Activated naive CD4-positive, alpha-beta T cell treated with anti-CD3 and anti-CD28 coated beads, Interleukin-2, amount 50 U/mL, for 72 hours (primary cell): Measurements from ENCODE around the gene GBE1. TPM values are rescaled to one million over a fixed set of nuclear protein-coding genes. Genes with fewer than 3 reads are reported as not detected.
A peak's percentile ranks its signal among the peaks of the same experiment; 100 is the strongest.

Source experiments
- ATAC-seq, 2 donors: fragments of 150-1000 bp; cut with Tn5 transposase; 2 replicates each; pipeline ENCODE4 v1.10.0; 2021; ENCODE audit warnings: mild to moderate bottlenecking in 2 of 2, moderate library complexity in 2 of 2
- DNase-seq, 2 donors: peaks; one replicate each; pipeline ENCODE4 v3.0.0; 2021 to 2022; ENCODE audit warnings: low spot score in 2 of 2
- H3K27ac Mint-ChIP-seq, 2 donors: one replicate each; pipeline ENCODE4 v1.8.0; 2022; ENCODE audit warnings: mild to moderate bottlenecking in 2 of 2, mixed read lengths in 2 of 2
- H3K36me3 Mint-ChIP-seq, 2 donors: one replicate each; pipeline ENCODE4 v1.8.0; 2022; ENCODE audit warnings: mixed read lengths in 2 of 2
- H3K9me3 Mint-ChIP-seq, 2 donors: one replicate each; pipeline ENCODE4 v1.8.0; 2022; ENCODE audit warnings: mixed read lengths in 2 of 2
- total RNA-seq, 2 donors: library from RNA; stranded (reverse); gene quantifications; one replicate each; pipeline ENCODE4 v1.2.3, GENCODE V29; 2022

The GBE1 gene
- total RNA-seq, 2 donors from 2014 or later: 45.7 to 78.9 TPM

- peaks cover 0 to 5% of the 10 kb centered on the region in 2 donors for H3K9me3 Mint-ChIP-seq
- peaks cover 15 to 27% of the 10 kb centered on the region in 2 donors for H3K36me3 Mint-ChIP-seq
- ATAC-seq (no peak), DNase-seq (no peak)
- H3K27ac Mint-ChIP-seq: no peak overlapping the region
These were observed 76.6 kb downstream of the GBE1 start for GRCh38 chr3:81684751-81685395.

- ATAC-seq: no peak
- H3K36me3 Mint-ChIP-seq: peaks cover 4 to 5% of the 10 kb centered on the region in 2 donors
These were observed 84.6 kb downstream of the GBE1 start for GRCh38 chr3:81676706-81677456.

GRCh38 chr3:81674690-81675089, 86.8 kb downstream of the GBE1 start:
- DNase-seq: no peak
- no peaks in the 10 kb centered on the region for H3K9me3 Mint-ChIP-seq
- no peak for ATAC-seq
- no peak overlapping the region for H3K27ac Mint-ChIP-seq
- H3K36me3 Mint-ChIP-seq: no peaks in the 10 kb centered on the region

More at GRCh38 chr3:81676706-81677456, 84.6 kb downstream of the GBE1 start:
- H3K27ac Mint-ChIP-seq: no peak overlapping the region
- no peak for DNase-seq
- H3K9me3 Mint-ChIP-seq: no peaks in the 10 kb centered on the region

- DNase-seq (no peak), ATAC-seq (peak in 1 of 2 donors; percentile 28)
- Mint-ChIP-seq H3K36me3 (no peaks in the 10 kb centered on the region), H3K27ac (no peak overlapping the region), H3K9me3 (no peaks in the 10 kb centered on the region)
These were observed 93.2 kb downstream of the GBE1 start for GRCh38 chr3:81668283-81668682.

- H3K9me3 Mint-ChIP-seq: no peaks in the 10 kb centered on the region
- DNase-seq: no peak
- H3K27ac Mint-ChIP-seq: no peak overlapping the region
- ATAC-seq: no peak
- no peaks in the 10 kb centered on the region for H3K36me3 Mint-ChIP-seq
These were observed 94.8 kb downstream of the GBE1 start for GRCh38 chr3:81666502-81667121.

GRCh38 chr3:81663114-81663513, 98.3 kb downstream of the GBE1 start:
- Mint-ChIP-seq H3K27ac (no peak overlapping the region), H3K9me3 (no peaks in the 10 kb centered on the region), H3K36me3 (no peaks in the 10 kb centered on the region)
- ATAC-seq: no peak
- no peak for DNase-seq

- H3K9me3 Mint-ChIP-seq: no peaks in the 10 kb centered on the region
- H3K27ac Mint-ChIP-seq: no peak overlapping the region
- no peaks in the 10 kb centered on the region for H3K36me3 Mint-ChIP-seq
- DNase-seq (no peak), ATAC-seq (no peak)
These were observed 101.4 kb downstream of the GBE1 start for GRCh38 chr3:81660036-81660435.

GRCh38 chr3:81658322-81658997, 103.0 kb downstream of the GBE1 start:
- Mint-ChIP-seq H3K36me3 (no peaks in the 10 kb centered on the region), H3K9me3 (no peaks in the 10 kb centered on the region), H3K27ac (no peak overlapping the region)
- DNase-seq (no peak), ATAC-seq (no peak)

GRCh38 chr3:81651139-81651538, 110.3 kb downstream of the GBE1 start:
- ATAC-seq (no peak), DNase-seq (no peak)
- Mint-ChIP-seq H3K27ac (no peak overlapping the region), H3K9me3 (no peaks in the 10 kb centered on the region), H3K36me3 (no peaks in the 10 kb centered on the region)

- no peak for ATAC-seq
- Mint-ChIP-seq H3K9me3 (no peaks in the 10 kb centered on the region), H3K36me3 (no peaks in the 10 kb centered on the region), H3K27ac (no peak overlapping the region)
- no peak for DNase-seq
These were observed 111.3 kb downstream of the GBE1 start for GRCh38 chr3:81650187-81650586.

- no peak for ATAC-seq
- H3K9me3 Mint-ChIP-seq: no peaks in the 10 kb centered on the region
These were observed 116.2 kb downstream of the GBE1 start for GRCh38 chr3:81645248-81645647.

GRCh38 chr3:81643721-81644120, 117.7 kb downstream of the GBE1 start:
- ATAC-seq (no peak), DNase-seq (no peak)
- no peaks in the 10 kb centered on the region for H3K9me3 Mint-ChIP-seq
- H3K36me3 Mint-ChIP-seq: peaks cover 0 to 5% of the 10 kb centered on the region in 2 donors
- H3K27ac Mint-ChIP-seq: no peak overlapping the region

More at GRCh38 chr3:81645248-81645647, 116.2 kb downstream of the GBE1 start:
- H3K27ac Mint-ChIP-seq: no peak overlapping the region
- no peak for DNase-seq
- H3K36me3 Mint-ChIP-seq: no peaks in the 10 kb centered on the region

- no peak overlapping the region for H3K27ac Mint-ChIP-seq
- no peak for ATAC-seq
- H3K9me3 Mint-ChIP-seq: no peaks in the 10 kb centered on the region
- H3K36me3 Mint-ChIP-seq: peaks cover 0 to 5% of the 10 kb centered on the region in 2 donors
- DNase-seq: no peak
These were observed 123.0 kb downstream of the GBE1 start for GRCh38 chr3:81638480-81638879.

GRCh38 chr3:81632659-81633058, 128.8 kb downstream of the GBE1 start:
- ATAC-seq (no peak), DNase-seq (no peak)
- Mint-ChIP-seq H3K36me3 (peaks cover 16 to 17% of the 10 kb centered on the region in 2 donors), H3K27ac (no peak overlapping the region), H3K9me3 (peaks cover 0 to 4% of the 10 kb centered on the region in 2 donors)

GRCh38 chr3:81624756-81625155, 136.7 kb downstream of the GBE1 start:
- H3K36me3 Mint-ChIP-seq: peaks cover 0 to under 1% of the 10 kb centered on the region in 2 donors
- ATAC-seq (no peak), DNase-seq (no peak)
- peak overlapping the region in 1 of 2 donors; percentile 51 for H3K27ac Mint-ChIP-seq
- H3K9me3 Mint-ChIP-seq: no peaks in the 10 kb centered on the region

- Mint-ChIP-seq H3K27ac (no peak overlapping the region), H3K36me3 (no peaks in the 10 kb centered on the region), H3K9me3 (no peaks in the 10 kb centered on the region)
- DNase-seq: no peak
- ATAC-seq: no peak
These were observed 139.1 kb downstream of the GBE1 start for GRCh38 chr3:81622395-81622794.

- DNase-seq: no peak
- Mint-ChIP-seq H3K9me3 (no peaks in the 10 kb centered on the region), H3K27ac (no peak overlapping the region), H3K36me3 (no peaks in the 10 kb centered on the region)
- ATAC-seq: no peak
These were observed 140.2 kb downstream of the GBE1 start for GRCh38 chr3:81621277-81621676.
